Stomach (tissue), 9 donors: ENCODE data around the gene PITPNC1. TPM values are rescaled to one million over a fixed set of nuclear protein-coding genes. Genes with fewer than 3 reads are reported as not detected.
A peak's percentile ranks its signal among the peaks of the same experiment; 100 is the strongest.

Experiments used
- DNase-seq, 2 donors: peaks; one replicate each; pipeline versions ENCODE4 v3.0.0 to v3.0.0-alpha.2; 2013 to 2019
- H3K27ac ChIP-seq, 5 donors: fragments of 200-600 bp in 4 of 5; sonication (generic) in 4 of 5; one replicate each; pipeline ENCODE4 v1.5.1; 2013 to 2019; ENCODE audit warnings: mild to moderate bottlenecking in 1 of 5, moderate library complexity in 1 of 5
- H3K27me3 ChIP-seq, 3 donors: fragments of 200-600 bp; sonication (generic); one replicate each; pipeline ENCODE4 v1.5.1; 2017 to 2019; ENCODE audit warnings: mixed run types in 1 of 3
- H3K36me3 ChIP-seq, 4 donors: fragments of 200-600 bp; sonication (generic); 1 replicate in 3 of 4; 2 replicates in 1 of 4; pipeline ENCODE4 v1.5.1; 2016 to 2019
- H3K4me1 ChIP-seq, 4 donors: fragments of 200-600 bp; sonication (generic); one replicate each; pipeline ENCODE4 v1.5.1; 2016 to 2019
- H3K4me3 ChIP-seq, 4 donors: fragments of 200-600 bp; sonication (generic) in 3 of 4; one replicate each; pipeline ENCODE4 v1.5.1; 2016 to 2019; ENCODE audit warnings: mild to moderate bottlenecking in 1 of 4
- H3K9me3 ChIP-seq, 4 donors: fragments of 200-600 bp; sonication (generic); one replicate each; pipeline ENCODE4 v1.5.1; 2016 to 2019
- CTCF ChIP-seq, 7 experiments: fragments of 450-650 bp in 4 of 7; fragments of 200-600 bp in 3 of 7; sonication (generic) in 3 of 7; IDR thresholded peaks; one replicate each; pipeline ENCODE4 v1.5.1; 2016 to 2019; ENCODE audit warnings: antibody characterized with exemption in 7 of 7, control low read depth in 2 of 7, mild to moderate bottlenecking in 1 of 7
- EP300 ChIP-seq: sonication (generic); formaldehyde crosslinking; IDR thresholded peaks from one replicate; pipeline ENCODE4 v1.6.1; 2017; ENCODE audit warnings: antibody characterized with exemption
- POLR2A ChIP-seq, 4 donors: fragments of 450-650 bp; IDR thresholded peaks; one replicate each; pipeline ENCODE4 v1.6.1; 2016; ENCODE audit warnings: antibody characterized with exemption in 4 of 4, control low read depth in 2 of 4, mild to moderate bottlenecking in 1 of 4, moderate library complexity in 1 of 4
- POLR2AphosphoS5 ChIP-seq, 3 donors: sonication (generic); formaldehyde crosslinking; IDR thresholded peaks; one replicate each; pipeline ENCODE4 v1.6.1; 2016; ENCODE audit warnings: antibody characterized with exemption in 3 of 3
- WGBS, 5 donors: extraction: QIAGEN DNeasy Blood & Tissue Kit in 3 of 5; methylation state at CpG; one replicate each; pipeline versions ENCODE4 v1.1.5 to v1.1.7; 2013 to 2018; 5-methylcytosine and 5-hydroxymethylcytosine counted together
- intact Hi-C: fragments of 100-400 bp; cut with DNase I; formaldehyde crosslinking; loops from one replicate; pipeline ENCODE4 v1.15.1; 2023; ENCODE audit warnings: low total_unique reads
- polyA plus RNA-seq, 3 donors: library from polyadenylated mRNA; stranded (reverse); fragments of 200-250 nt; gene quantifications; one replicate each; pipeline ENCODE4 v1.2.3, GENCODE V29; 2013
- total RNA-seq, 5 donors: library from RNA; depleted of rRNA; stranded (reverse); fragments of >200 nt; gene quantifications; one replicate each; pipeline versions ENCODE4 v1.1.0 to v1.2.3, GENCODE V29; 2014 to 2016
- donor health status: healthy with polysubstance abuse.
- donor health status: Bipolar disorder and iron deficiency.
- donor health status: healthy.

Gene PITPNC1
- total and polyA plus RNA-seq, 8 donors: 2.3 to 25.3 (median 14.4) TPM

GRCh38 chr17:67435122-67435521 lies 58.0 kb downstream of the PITPNC1 start:
- H3K4me3 ChIP-seq: no peak overlapping the region
- no peaks in the 10 kb centered on the region for H3K27me3 ChIP-seq
- TF ChIP-seq POLR2A (IDR thresholded peaks at IDR 0.05) (no peak), CTCF (IDR thresholded peaks at IDR 0.05) (no peak), EP300 (no peak), POLR2AphosphoS5 (IDR thresholded peaks at IDR 0.05) (no peak)
- peak overlapping the region; percentile 39 to 64 (median 58) for H3K27ac ChIP-seq
- no peaks in the 10 kb centered on the region for H3K36me3 ChIP-seq
- no peaks in the 10 kb centered on the region for H3K9me3 ChIP-seq
- DNase-seq: peak; percentile 34 to 56
- peaks cover 0 to 39% (median 4%) of the 10 kb centered on the region in 4 donors for H3K4me1 ChIP-seq
- 62 to 82% (median 78%) methylated on average over 5 of the region's 5 CpGs for WGBS, 5 donors
- intact Hi-C loops: no loop called here

DNA sequence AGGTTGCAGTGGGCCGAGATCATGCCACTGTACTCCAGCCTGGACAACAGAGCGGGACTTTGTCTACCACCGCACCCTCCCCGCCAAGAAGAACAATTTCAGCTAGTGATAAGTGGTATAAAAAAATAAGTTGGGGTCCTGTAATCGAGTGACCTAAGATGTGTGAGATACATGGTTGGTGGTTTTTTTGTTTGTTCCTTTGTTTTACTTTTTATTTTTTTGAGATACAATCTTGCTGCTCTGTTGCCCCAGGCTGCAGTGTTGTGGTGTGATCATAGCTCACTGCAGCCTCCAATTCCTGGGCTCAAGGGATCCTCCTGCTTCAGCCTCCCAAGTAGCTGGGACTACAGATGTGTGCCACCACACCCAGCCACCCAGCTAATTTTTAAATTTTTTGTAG lies 58.7 kb downstream of the PITPNC1 start:
- peaks cover 0 to 44% (median 4%) of the 10 kb centered on the region in 4 donors for H3K4me1 ChIP-seq
- TF ChIP-seq POLR2AphosphoS5 (IDR thresholded peaks at IDR 0.05) (no peak), POLR2A (IDR thresholded peaks at IDR 0.05) (no peak), CTCF (IDR thresholded peaks at IDR 0.05) (no peak), EP300 (no peak)
- DNase-seq: no peak
- H3K36me3 ChIP-seq: no peaks in the 10 kb centered on the region
- intact Hi-C loops: no loop called here
- 95 to 99% (median 97%) methylated on average over 5 of the region's 5 CpGs for WGBS, 5 donors
- no peaks in the 10 kb centered on the region for H3K27me3 ChIP-seq
- no peaks in the 10 kb centered on the region for H3K9me3 ChIP-seq
- H3K27ac ChIP-seq: peak overlapping the region in 4 of 5 donors; percentile 38 to 64 (median 48)
- no peak overlapping the region for H3K4me3 ChIP-seq

DNA sequence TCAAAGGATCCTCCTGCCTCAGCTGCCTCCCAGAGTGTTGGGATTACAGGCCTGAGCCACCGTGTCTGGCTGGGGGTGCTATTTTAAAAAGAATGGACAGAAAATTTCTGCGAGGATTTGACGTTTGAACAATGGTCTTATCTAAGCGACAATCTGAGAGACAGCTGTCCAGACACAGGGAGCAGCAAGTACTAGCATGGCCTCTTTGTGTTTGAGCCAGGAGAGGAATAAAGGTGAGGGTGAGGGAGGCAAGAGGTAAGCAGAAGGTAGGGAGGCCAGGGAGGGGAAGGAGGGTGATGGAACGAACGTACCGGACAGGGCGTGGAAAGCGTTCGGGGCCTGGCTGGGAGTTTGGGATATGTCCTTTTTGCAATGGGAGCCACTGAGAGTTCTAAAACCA lies 59.2 kb downstream of the PITPNC1 start:
- intact Hi-C loops: no loop called here
- Histone ChIP-seq H3K27ac (peak overlapping the region in 3 of 5 donors; percentile 38 to 64 (median 39)), H3K9me3 (no peaks in the 10 kb centered on the region), H3K4me3 (no peak overlapping the region), H3K4me1 (peaks cover 0 to 47% (median 4%) of the 10 kb centered on the region in 4 donors), H3K27me3 (no peaks in the 10 kb centered on the region), H3K36me3 (no peaks in the 10 kb centered on the region)
- TF ChIP-seq POLR2A (IDR thresholded peaks at IDR 0.05) (no peak), POLR2AphosphoS5 (IDR thresholded peaks at IDR 0.05) (no peak), EP300 (no peak), CTCF (IDR thresholded peaks at IDR 0.05) (no peak)
- 80 to 84% (median 83%) methylated on average over 10 of the region's 10 CpGs for WGBS, 5 donors
- DNase-seq: no peak

DNA sequence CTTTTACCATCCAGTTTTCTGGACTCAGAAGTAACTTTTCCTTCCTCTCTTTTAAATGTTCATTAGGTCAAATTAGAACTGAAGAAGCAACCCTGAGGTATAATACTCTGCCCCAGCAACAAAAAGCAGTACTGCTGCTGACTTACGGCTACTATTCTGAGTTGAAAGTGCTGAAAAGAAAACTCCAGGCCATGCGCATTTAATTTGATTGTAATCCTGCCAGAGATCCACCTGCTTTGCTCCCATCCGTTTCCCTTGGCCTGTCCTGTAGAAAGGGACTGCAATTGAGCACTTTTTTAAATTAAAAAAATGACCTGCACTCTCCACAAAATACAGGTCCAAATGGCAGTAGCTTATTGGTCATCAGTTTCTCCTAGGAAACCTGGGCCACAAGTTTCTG lies 61.6 kb downstream of the PITPNC1 start:
- intact Hi-C loops: no loop called here
- no peak for TF ChIP-seq POLR2A (IDR thresholded peaks at IDR 0.05)
- no peak for TF ChIP-seq CTCF (IDR thresholded peaks at IDR 0.05)
- TF ChIP-seq POLR2AphosphoS5 (IDR thresholded peaks at IDR 0.05): no peak
- no peak for TF ChIP-seq EP300
- peaks cover 0 to 55% (median 11%) of the 10 kb centered on the region in 4 donors for H3K4me1 ChIP-seq
- no peaks in the 10 kb centered on the region for H3K36me3 ChIP-seq
- H3K27me3 ChIP-seq: no peaks in the 10 kb centered on the region
- no peak for DNase-seq
- WGBS, 5 donors: 76 to 92% (median 88%) methylated on average over 3 of the region's 3 CpGs
- H3K27ac ChIP-seq: peak overlapping the region in 1 of 5 donors; percentile 7
- H3K4me3 ChIP-seq: no peak overlapping the region
- no peaks in the 10 kb centered on the region for H3K9me3 ChIP-seq
